Muscle layer of colon (tissue), 2 donors: ENCODE results near the gene SEMA5A.

Source experiments
- H3K27ac ChIP-seq: one replicate; pipeline ENCODE4 v1.7.0; 2013; ENCODE audit warnings: low read depth, mild to moderate bottlenecking, low read length, moderate library complexity
- H3K27me3 ChIP-seq, 2 donors: one replicate each; pipeline ENCODE4 v1.7.0; 2013; ENCODE audit warnings: low read length in 2 of 2, mild to moderate bottlenecking in 2 of 2; ENCODE audit not compliant: insufficient read depth in 2 of 2, control insufficient read depth in 1 of 2
- H3K36me3 ChIP-seq: one replicate; pipeline ENCODE4 v1.7.0; 2013; ENCODE audit warnings: mild to moderate bottlenecking, low read length; ENCODE audit not compliant: insufficient read depth
- H3K4me1 ChIP-seq: one replicate; pipeline ENCODE4 v1.7.0; 2013; ENCODE audit warnings: mild to moderate bottlenecking, low read length; ENCODE audit not compliant: insufficient read depth
- H3K4me3 ChIP-seq, 2 donors: one replicate each; pipeline ENCODE4 v1.7.0; 2013; ENCODE audit warnings: low read length in 2 of 2, low read depth in 1 of 2, mild to moderate bottlenecking in 1 of 2, moderate library complexity in 1 of 2
- H3K9ac ChIP-seq: one replicate; pipeline ENCODE4 v1.7.0; 2013; ENCODE audit warnings: low read length
- H3K9me3 ChIP-seq: one replicate; pipeline ENCODE4 v1.7.0; 2013; ENCODE audit warnings: mild to moderate bottlenecking, low read length
- donor health status: abdominal sarcoma.
- donor health status: Adenocarcinoma of cecum.

Gene SEMA5A

DNA sequence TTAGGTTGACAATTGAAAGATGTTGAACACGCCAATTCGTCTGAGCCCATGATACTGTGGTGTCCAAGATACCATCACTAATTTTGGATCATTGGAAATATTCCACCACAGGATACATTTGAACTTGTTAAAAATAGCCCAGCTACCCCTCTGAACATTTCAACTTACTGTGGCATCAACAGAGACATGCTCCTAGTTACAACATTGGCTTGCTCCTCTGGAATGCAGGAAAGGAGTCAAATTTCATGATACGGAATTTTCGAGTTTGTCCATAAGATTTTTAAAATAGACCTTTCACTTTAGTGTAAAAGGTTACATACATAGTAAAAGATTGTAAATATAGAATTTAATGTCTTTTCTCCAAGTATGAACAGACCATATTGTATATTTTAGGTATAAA is 12.8 kb downstream of the SEMA5A start:
- no peak overlapping the region for H3K4me3 ChIP-seq
- H3K9ac ChIP-seq, result no peak overlapping the region
- no peaks in the 10 kb centered on the region for H3K9me3 ChIP-seq
- no peaks in the 10 kb centered on the region for H3K4me1 ChIP-seq
- no peaks in the 10 kb centered on the region for H3K36me3 ChIP-seq
- no peaks in the 10 kb centered on the region for H3K27me3 ChIP-seq
- H3K27ac ChIP-seq, result no peak overlapping the region

DNA sequence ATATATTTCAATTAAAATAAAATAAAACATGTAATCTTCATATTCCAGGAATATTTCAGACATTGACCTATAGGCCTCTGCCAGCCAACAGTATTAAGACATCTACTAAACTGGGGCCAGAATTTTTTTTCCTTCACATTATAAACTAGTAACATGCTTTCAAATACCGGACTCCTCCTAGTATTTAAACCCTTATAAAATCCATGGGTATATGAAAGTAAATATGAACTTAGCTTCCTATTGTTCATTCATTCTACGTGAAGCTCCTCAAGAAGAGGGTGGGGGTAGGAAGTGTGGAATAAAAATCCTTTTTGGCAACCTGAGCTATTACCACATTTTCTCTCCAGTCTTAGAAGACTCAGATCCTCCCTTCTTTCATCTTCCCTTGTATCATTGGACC is 16.4 kb downstream of the SEMA5A start:
- Histone ChIP-seq H3K27ac (no peak overlapping the region), H3K4me1 (no peaks in the 10 kb centered on the region), H3K9me3 (no peaks in the 10 kb centered on the region), H3K27me3 (no peaks in the 10 kb centered on the region), H3K36me3 (no peaks in the 10 kb centered on the region), H3K9ac (no peak overlapping the region), H3K4me3 (no peak overlapping the region)

DNA sequence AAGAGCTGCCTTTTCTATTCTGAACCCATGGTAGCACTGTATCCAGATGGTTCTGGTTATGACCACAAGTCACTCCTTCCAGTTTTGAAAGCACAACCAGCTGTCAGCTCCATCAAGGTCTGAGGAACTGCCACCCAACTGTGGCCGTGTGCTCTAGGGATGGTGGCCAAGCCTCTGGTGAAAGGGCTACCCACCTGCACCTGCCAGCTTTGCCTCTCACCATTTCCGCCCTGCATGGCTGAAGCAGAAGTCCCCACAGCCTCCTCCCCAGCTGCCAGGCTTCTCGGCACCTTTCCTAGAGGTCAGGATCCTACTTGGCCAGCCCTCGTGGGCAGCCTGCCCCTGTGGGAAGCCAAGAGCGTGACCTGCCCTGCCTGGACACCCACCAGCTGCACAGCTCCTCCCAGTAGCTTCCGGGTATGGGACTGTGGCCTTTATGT is 16.8 kb downstream of the SEMA5A start:
- no peaks in the 10 kb centered on the region for H3K27me3 ChIP-seq
- no peaks in the 10 kb centered on the region for H3K4me1 ChIP-seq
- H3K4me3 ChIP-seq, result no peak overlapping the region
- no peaks in the 10 kb centered on the region for H3K9me3 ChIP-seq
- no peak overlapping the region for H3K9ac ChIP-seq
- H3K27ac ChIP-seq, result no peak overlapping the region
- no peaks in the 10 kb centered on the region for H3K36me3 ChIP-seq

DNA sequence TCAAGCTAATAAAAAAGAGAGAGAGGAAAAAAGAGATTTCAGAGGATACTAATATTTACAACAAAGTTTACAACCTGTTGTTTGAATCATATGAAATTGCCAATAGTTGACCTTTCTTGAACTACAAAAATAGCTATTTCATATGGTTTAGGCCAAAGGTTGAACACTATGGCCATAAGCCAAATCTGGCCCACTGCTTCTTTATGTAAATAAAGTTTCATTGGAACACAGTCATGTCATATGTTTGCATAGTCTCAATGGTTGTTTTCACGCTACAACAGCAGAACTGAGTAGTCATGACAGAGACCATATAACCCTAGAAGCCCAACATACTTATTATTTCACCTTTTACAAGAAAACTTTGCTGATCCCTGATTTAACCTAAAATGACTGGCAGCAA is 20.9 kb downstream of the SEMA5A start:
- H3K27me3 ChIP-seq, result no peaks in the 10 kb centered on the region
- no peaks in the 10 kb centered on the region for H3K4me1 ChIP-seq
- H3K36me3 ChIP-seq, result no peaks in the 10 kb centered on the region
- no peaks in the 10 kb centered on the region for H3K9me3 ChIP-seq
- no peak overlapping the region for H3K9ac ChIP-seq
- H3K4me3 ChIP-seq, result no peak overlapping the region
- H3K27ac ChIP-seq, result no peak overlapping the region

DNA sequence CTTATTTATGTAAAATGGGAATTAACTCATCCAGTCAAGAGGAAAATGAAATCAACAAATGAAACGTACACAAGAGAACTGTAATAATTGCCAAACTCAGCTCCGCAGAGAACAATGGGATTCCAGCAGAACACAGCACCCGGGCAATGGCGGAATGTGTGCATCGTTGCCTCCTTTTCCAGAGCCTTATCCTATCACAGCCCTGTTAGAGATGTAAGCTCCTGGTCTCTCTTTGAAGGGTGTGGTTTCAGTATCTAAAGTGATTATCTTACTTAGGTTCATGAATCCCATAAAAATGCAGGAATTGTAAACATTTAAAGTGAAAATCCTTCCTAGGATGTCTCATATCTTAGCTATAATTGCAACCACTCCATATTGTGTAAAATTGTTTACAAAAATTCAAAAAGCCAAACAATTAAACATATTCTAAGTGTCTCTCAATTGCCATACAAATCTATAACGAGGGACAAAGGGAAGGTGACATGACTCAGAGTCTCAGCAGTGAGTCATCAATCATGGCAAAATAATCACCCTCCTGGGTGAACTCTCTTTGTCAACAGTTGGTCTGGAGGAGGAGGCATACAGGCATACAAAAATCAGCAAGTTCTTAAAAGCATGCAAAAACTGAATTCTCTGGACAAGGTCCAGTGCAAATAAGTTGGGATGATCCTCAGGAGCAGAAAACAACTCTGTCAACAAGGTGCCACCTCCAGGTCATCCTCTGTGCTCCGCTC is 22.6 kb downstream of the SEMA5A start:
- H3K4me3 ChIP-seq, result no peak overlapping the region
- no peaks in the 10 kb centered on the region for H3K27me3 ChIP-seq
- H3K9ac ChIP-seq, result no peak overlapping the region
- no peaks in the 10 kb centered on the region for H3K36me3 ChIP-seq
- H3K27ac ChIP-seq, result no peak overlapping the region
- no peaks in the 10 kb centered on the region for H3K4me1 ChIP-seq
- H3K9me3 ChIP-seq, result no peaks in the 10 kb centered on the region

DNA sequence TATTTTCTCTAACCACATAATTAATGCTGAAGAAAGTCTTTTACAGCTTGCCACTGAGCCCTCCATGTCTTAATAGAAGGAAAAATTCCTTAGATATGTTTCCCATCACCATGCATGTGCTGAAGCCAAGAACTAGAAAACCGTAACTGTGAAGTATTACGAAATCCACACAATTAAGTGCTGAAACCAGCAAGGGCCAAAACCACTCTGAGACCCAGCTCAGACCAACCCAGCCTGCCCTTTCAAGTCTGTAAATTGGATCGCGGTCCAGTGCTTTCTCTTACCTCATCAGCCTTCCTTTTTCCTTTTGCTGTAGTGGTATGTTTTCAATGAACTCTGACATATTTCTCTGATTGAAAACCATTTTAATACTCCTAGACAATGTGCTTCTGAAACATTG is 26.3 kb downstream of the SEMA5A start:
- Histone ChIP-seq H3K4me3 (no peak overlapping the region), H3K27me3 (no peaks in the 10 kb centered on the region), H3K9me3 (no peaks in the 10 kb centered on the region), H3K9ac (no peak overlapping the region), H3K36me3 (no peaks in the 10 kb centered on the region), H3K4me1 (no peaks in the 10 kb centered on the region), H3K27ac (no peak overlapping the region)

DNA sequence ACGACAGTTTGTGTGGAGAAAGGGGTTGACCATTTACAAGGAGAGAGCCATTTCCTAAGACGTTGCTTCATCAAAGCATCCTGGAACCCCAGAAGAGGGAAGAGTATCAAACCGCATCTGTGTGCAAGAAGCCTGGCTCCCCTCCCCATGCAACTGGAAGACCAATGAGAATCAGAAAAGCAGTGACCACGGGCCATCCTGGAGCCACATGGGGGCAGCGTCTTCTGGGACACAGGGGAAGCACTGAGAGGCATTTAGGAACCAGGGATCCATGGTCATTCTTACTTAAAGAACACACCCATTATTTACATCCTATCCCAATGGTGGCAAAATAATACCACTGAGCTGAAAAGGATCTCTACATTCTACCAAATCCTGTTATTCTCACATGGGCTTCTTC is 29.3 kb downstream of the SEMA5A start:
- H3K9me3 ChIP-seq, result no peaks in the 10 kb centered on the region
- no peak overlapping the region for H3K27ac ChIP-seq

DNA sequence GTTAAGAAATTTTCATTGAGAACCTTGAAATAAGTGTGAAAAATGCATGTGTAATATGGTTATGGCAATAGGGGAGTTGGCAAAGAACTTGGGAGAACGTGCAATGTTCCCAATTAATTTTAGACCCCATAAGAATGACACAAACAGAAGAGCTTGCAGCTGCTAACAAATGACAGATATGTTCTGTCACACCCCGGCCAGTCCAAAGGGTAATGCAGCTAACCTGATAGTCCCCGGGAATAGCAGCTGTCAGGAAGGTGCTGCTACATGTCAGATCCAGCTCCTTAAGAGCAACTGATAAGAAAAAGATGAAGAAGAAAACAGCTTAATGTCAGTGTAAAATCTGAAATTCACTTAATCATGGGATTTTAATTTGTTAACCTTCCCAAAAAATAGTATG is 30.4 kb downstream of the SEMA5A start:
- H3K4me3 ChIP-seq, result no peak overlapping the region
- H3K9ac ChIP-seq, result no peak overlapping the region
- no peaks in the 10 kb centered on the region for H3K9me3 ChIP-seq
- no peaks in the 10 kb centered on the region for H3K4me1 ChIP-seq
- no peaks in the 10 kb centered on the region for H3K27me3 ChIP-seq
- H3K27ac ChIP-seq, result no peak overlapping the region
- no peaks in the 10 kb centered on the region for H3K36me3 ChIP-seq

More for the DNA sequence above, 29.3 kb downstream of the SEMA5A start:
- no peak overlapping the region for H3K9ac ChIP-seq
- no peaks in the 10 kb centered on the region for H3K36me3 ChIP-seq
- H3K27me3 ChIP-seq, result no peaks in the 10 kb centered on the region
- no peaks in the 10 kb centered on the region for H3K4me1 ChIP-seq
- no peak overlapping the region for H3K4me3 ChIP-seq

DNA sequence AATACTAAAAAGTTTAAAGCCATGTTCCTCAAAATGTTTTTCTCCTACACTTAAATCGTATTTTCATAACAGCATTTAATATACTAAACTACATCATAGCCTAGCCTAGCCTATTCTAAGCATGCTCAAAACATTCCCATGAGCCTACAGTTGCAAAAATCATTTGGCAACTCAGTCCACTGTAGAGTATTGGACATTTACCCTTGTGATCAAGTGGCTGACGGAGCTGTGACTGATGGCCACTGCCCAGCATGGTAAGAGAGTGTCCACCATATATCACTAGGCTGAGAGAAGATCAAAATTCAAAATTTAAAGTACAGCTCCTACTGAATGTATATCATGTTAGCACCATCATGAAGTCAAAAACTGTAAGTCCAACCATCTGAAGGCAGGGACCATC is 30.9 kb downstream of the SEMA5A start:
- no peaks in the 10 kb centered on the region for H3K27me3 ChIP-seq
- H3K4me1 ChIP-seq, result no peaks in the 10 kb centered on the region
- H3K9me3 ChIP-seq, result no peaks in the 10 kb centered on the region
- H3K4me3 ChIP-seq, result no peak overlapping the region
- H3K36me3 ChIP-seq, result no peaks in the 10 kb centered on the region
- H3K27ac ChIP-seq, result no peak overlapping the region
- no peak overlapping the region for H3K9ac ChIP-seq

DNA sequence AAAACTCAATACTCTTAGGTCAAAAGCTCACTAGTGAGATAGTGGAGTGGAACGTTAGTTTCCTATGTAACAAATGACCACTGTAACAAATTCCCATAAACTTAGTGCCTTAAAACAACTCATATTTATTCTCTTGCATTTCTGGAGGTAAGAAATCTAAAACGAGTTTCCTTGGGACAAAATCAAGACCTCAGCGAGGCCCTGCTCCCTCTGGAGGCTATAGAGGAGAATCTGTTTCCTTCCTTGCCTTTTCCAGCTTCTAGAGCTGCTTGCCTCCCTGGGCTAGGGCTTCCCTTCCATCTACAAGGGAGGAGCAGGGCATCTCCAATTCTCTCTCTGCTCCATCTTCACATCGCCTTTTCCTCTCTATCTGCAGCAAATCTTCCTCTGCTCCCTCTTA is 32.0 kb downstream of the SEMA5A start:
- Histone ChIP-seq H3K4me1 (no peaks in the 10 kb centered on the region), H3K9ac (no peak overlapping the region), H3K9me3 (no peaks in the 10 kb centered on the region), H3K36me3 (no peaks in the 10 kb centered on the region), H3K27ac (no peak overlapping the region), H3K27me3 (no peaks in the 10 kb centered on the region), H3K4me3 (no peak overlapping the region)

DNA sequence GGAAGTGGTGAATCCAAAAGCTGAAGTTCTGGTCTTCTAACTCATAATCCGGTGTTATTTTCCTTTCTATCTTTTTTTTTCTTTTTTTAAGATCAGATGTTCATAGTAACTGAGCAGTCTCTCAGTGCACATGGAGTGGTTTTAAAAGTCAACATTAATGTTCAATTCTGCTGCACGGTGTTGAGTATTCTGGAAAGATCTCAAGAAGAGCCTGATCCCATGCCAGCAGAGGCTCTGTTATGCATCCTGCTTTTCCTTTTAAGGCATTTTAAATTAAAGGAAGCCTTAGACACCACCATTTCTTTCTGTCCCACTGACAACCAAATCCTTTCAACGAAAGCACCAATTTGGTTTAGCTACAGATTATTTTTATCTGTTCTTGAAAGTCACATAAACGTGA is 33.4 kb downstream of the SEMA5A start:
- H3K9ac ChIP-seq, result no peak overlapping the region
- H3K4me1 ChIP-seq, result no peaks in the 10 kb centered on the region
- H3K27ac ChIP-seq, result no peak overlapping the region
- no peaks in the 10 kb centered on the region for H3K27me3 ChIP-seq
- H3K9me3 ChIP-seq, result no peaks in the 10 kb centered on the region
- H3K4me3 ChIP-seq, result no peak overlapping the region
- H3K36me3 ChIP-seq, result no peaks in the 10 kb centered on the region

DNA sequence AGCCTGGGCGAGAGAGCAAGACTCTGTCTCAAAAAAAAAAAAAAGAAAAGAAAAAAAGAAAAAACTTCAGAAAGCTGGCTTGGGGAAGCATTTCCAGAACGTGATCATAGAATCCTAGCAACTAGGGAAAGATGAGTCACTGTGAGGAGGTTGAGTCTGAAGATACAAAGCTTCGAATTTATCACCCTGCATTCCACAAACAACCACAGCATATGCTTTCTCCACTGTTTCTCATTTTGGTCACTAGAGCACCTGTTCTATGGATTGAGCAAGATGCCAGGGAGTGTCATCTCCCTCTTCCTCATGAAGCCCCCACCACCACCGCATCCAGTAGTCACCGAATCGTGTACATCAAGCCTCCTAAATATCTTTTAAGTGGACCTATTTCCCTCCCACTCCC is 37.9 kb downstream of the SEMA5A start:
- no peaks in the 10 kb centered on the region for H3K4me1 ChIP-seq
- H3K27me3 ChIP-seq, result no peaks in the 10 kb centered on the region
- H3K36me3 ChIP-seq, result no peaks in the 10 kb centered on the region
- H3K9ac ChIP-seq, result no peak overlapping the region
- no peaks in the 10 kb centered on the region for H3K9me3 ChIP-seq
- no peak overlapping the region for H3K4me3 ChIP-seq
- H3K27ac ChIP-seq, result no peak overlapping the region
